GM19238 (cell line): ENCODE data around the gene NAA10.

ENCODE experiments used
- DNase-seq: peaks from one replicate; pipeline ENCODE4 v3.0.0; 2011; ENCODE audit warnings: low spot score; ENCODE audit not compliant: insufficient read length

Gene NAA10

GRCh38 chrX:153929576-153929975, 5.3 kb downstream of the NAA10 start:
- no peak for DNase-seq

- no peak for DNase-seq
These were observed 6.0 kb downstream of the NAA10 start for GRCh38 chrX:153928846-153929245.

GRCh38 chrX:153927922-153928760, 6.7 kb downstream of the NAA10 start:
- DNase-seq: peak; percentile 99

- DNase-seq: no peak
These were observed 7.2 kb downstream of the NAA10 start for GRCh38 chrX:153927672-153927921.

- peak; percentile 95 for DNase-seq
These were observed 7.8 kb downstream of the NAA10 start for GRCh38 chrX:153926858-153927671.

GRCh38 chrX:153926552-153926857, 8.3 kb downstream of the NAA10 start:
- DNase-seq: no peak

- no peak for DNase-seq
These were observed 8.9 kb downstream of the NAA10 start, which contains the start of gene ARHGAP4 for GRCh38 chrX:153925739-153926551. ARHGAP4 (minus strand) TSS chrX:153926264; CDS start chrX:153926202, 62 bp downstream.

GRCh38 chrX:153925387-153925738, 9.5 kb downstream of the NAA10 start:
- DNase-seq: peak; percentile 35

- peak; percentile 54 for DNase-seq
These were observed 10.5 kb downstream of the NAA10 start for GRCh38 chrX:153924149-153924861.

GRCh38 chrX:153922932-153923857, 11.6 kb downstream of the NAA10 start:
- DNase-seq: no peak

GRCh38 chrX:153921511-153922446, 13.1 kb downstream of the NAA10 start:
- no peak for DNase-seq

- DNase-seq: no peak
These were observed 13.8 kb downstream of the NAA10 start for GRCh38 chrX:153921070-153921469.

- no peak for DNase-seq
These were observed 14.3 kb downstream of the NAA10 start for GRCh38 chrX:153920546-153920945.

GRCh38 chrX:153919281-153919680, 15.6 kb downstream of the NAA10 start:
- DNase-seq: no peak

- DNase-seq: no peak
These were observed 17.0 kb downstream of the NAA10 start for GRCh38 chrX:153917869-153918268.

GRCh38 chrX:153913701-153914100, 21.1 kb downstream of the NAA10 start:
- DNase-seq: no peak

GRCh38 chrX:153913211-153913610, 21.6 kb downstream of the NAA10 start:
- DNase-seq: no peak

GRCh38 chrX:153911798-153912197, 23.0 kb downstream of the NAA10 start:
- DNase-seq: no peak

- DNase-seq: no peak
These were observed 24.4 kb downstream of the NAA10 start for GRCh38 chrX:153910446-153910845.
